H1 (cell line): ENCODE results near the gene HOXA6. TPM values are rescaled to one million over a fixed set of nuclear protein-coding genes. Genes with fewer than 3 reads are reported as not detected.

Experiments
- CTCF ChIA-PET: fragments of 300-600 bp; sonication (Branson Sonifier 250); formaldehyde crosslinking; loops from one replicate; lab custom pipeline; 2021; ENCODE audit not compliant: partially characterized antibody; lab: Charles Lee
- POLR2A ChIA-PET: fragments of 300-600 bp; sonication (Branson Sonifier 250); formaldehyde crosslinking; loops from one replicate; lab custom pipeline; 2021; ENCODE audit warnings: inconsistent platforms; ENCODE audit not compliant: partially characterized antibody; lab: Charles Lee
- DNase-seq, 2 experiments: peaks; one replicate each; pipeline versions ENCODE4 v3.0.0 to v3.0.0-alpha.2; 2010 to 2022; ENCODE audit warnings: low spot score in 2 of 2, low read depth in 1 of 2, mixed read lengths in 1 of 2
- FAIRE-seq: peaks from 2 replicates; lab custom pipeline; 2011; peaks lifted over from hg19 to GRCh38; lab: Jason Lieb, UNC
- H2AFZ ChIP-seq: 2 replicates; pipeline ENCODE4 v1.8.1; 2012; ENCODE audit warnings: low read length, inconsistent platforms
- H2AK5ac ChIP-seq: 2 replicates; pipeline ENCODE4 v1.6.1; 2013; ENCODE audit warnings: low read depth, low read length
- H2BK120ac ChIP-seq: replicated peaks from 2 replicates; pipeline ENCODE3; 2013; ENCODE audit warnings: low read depth, low read length, inconsistent platforms
- H2BK12ac ChIP-seq: 2 replicates; pipeline ENCODE4 v1.6.1; 2013; ENCODE audit warnings: low read depth, low read length
- H2BK15ac ChIP-seq: 2 replicates; pipeline ENCODE4 v1.6.1; 2013; ENCODE audit warnings: low read length
- H2BK20ac ChIP-seq: 2 replicates; pipeline ENCODE4 v1.6.1; 2013; ENCODE audit warnings: low read length
- H2BK5ac ChIP-seq: 2 replicates; pipeline ENCODE4 v1.6.1; 2013; ENCODE audit warnings: low read depth, low read length
- H3K14ac ChIP-seq: 2 replicates; pipeline ENCODE4 v1.6.1; 2013; ENCODE audit warnings: inconsistent platforms; ENCODE audit not compliant: insufficient read length
- H3K18ac ChIP-seq: 2 replicates; pipeline ENCODE4 v1.6.1; 2013; ENCODE audit warnings: low read length; ENCODE audit errors: extremely low read depth
- H3K23ac ChIP-seq: 2 replicates; pipeline ENCODE4 v1.6.1; 2013; ENCODE audit warnings: inconsistent platforms; ENCODE audit not compliant: insufficient read length
- H3K23me2 ChIP-seq: 2 replicates; pipeline ENCODE4 v1.6.1; 2013; ENCODE audit warnings: low read depth, low read length
- H3K27ac ChIP-seq: 2 replicates; pipeline ENCODE4 v1.6.1; 2011; ENCODE audit warnings: low read depth, low read length, inconsistent platforms
- H3K27me3 ChIP-seq, 4 experiments: replicated peaks in 1 of 4; 1 replicate in 1 of 4; 2 replicates in 3 of 4; pipeline versions ENCODE4 v1.6.1 to v1.8.1; 2011 to 2013; ENCODE audit warnings: low read length in 3 of 4, mild to moderate bottlenecking in 3 of 4, inconsistent platforms in 2 of 4, mixed read lengths in 2 of 4, moderate library complexity in 1 of 4; ENCODE audit not compliant: control insufficient read depth in 3 of 4, insufficient read depth in 3 of 4; ENCODE audit errors: extremely low read depth in 1 of 4
- H3K36me3 ChIP-seq, 4 experiments: 2 replicates each; pipeline versions ENCODE4 v1.6.1 to v1.8.1; 2011 to 2013; ENCODE audit warnings: mild to moderate bottlenecking in 4 of 4, low read length in 3 of 4, moderate library complexity in 2 of 4, control low read depth in 1 of 4, inconsistent platforms in 1 of 4; ENCODE audit not compliant: insufficient read depth in 4 of 4, control insufficient read depth in 2 of 4
- H3K4ac ChIP-seq: replicated peaks from 2 replicates; pipeline ENCODE3; 2013; ENCODE audit warnings: low read length, low read depth, mixed read lengths, inconsistent platforms; ENCODE audit not compliant: insufficient read length
- H3K4me1 ChIP-seq, 4 experiments: replicated peaks in 1 of 4; 1 replicate in 1 of 4; 2 replicates in 3 of 4; pipeline versions ENCODE4 v1.6.1 to v1.8.1; 2011 to 2013; ENCODE audit warnings: low read length in 3 of 4, inconsistent platforms in 2 of 4, mixed read lengths in 1 of 4; ENCODE audit not compliant: insufficient read depth in 4 of 4, control insufficient read depth in 3 of 4
- H3K4me2 ChIP-seq, 2 experiments: 2 replicates each; pipeline versions ENCODE4 v1.6.1 to v1.8.1; 2011 to 2013; ENCODE audit warnings: low read depth in 2 of 2, low read length in 2 of 2, control low read depth in 1 of 2, inconsistent platforms in 1 of 2, mild to moderate bottlenecking in 1 of 2; ENCODE audit not compliant: insufficient read depth in 1 of 2
- H3K4me3 ChIP-seq, 4 experiments: fragments of 200-600, 300-600 bp in 1 of 4; sonication (generic), shearing (Covaris generic), sonication (Bioruptor Twin) in 1 of 4; 2 replicates each; pipeline versions ENCODE4 v1.5.1 to v1.8.1; 2011 to 2016; ENCODE audit warnings: low read length in 4 of 4, low read depth in 3 of 4, control low read depth in 2 of 4, inconsistent platforms in 2 of 4, mild to moderate bottlenecking in 2 of 4, mixed read lengths in 1 of 4, moderate library complexity in 1 of 4; ENCODE audit not compliant: insufficient read depth in 2 of 4; ENCODE audit errors: extremely low read depth in 1 of 4
- H3K56ac ChIP-seq: replicated peaks from 2 replicates; pipeline ENCODE3; 2013; ENCODE audit warnings: low read depth, mild to moderate bottlenecking, mixed read lengths, low read length, inconsistent platforms; ENCODE audit not compliant: insufficient read length
- H3K79me1 ChIP-seq: 2 replicates; pipeline ENCODE4 v1.6.1; 2013; ENCODE audit warnings: low read depth, low read length, control low read depth
- H3K79me2 ChIP-seq, 2 experiments: 2 replicates each; pipeline versions ENCODE4 v1.6.1 to v1.8.1; 2012 to 2013; ENCODE audit warnings: low read length in 2 of 2, mild to moderate bottlenecking in 2 of 2, inconsistent platforms in 1 of 2; ENCODE audit not compliant: insufficient read depth in 2 of 2, control insufficient read depth in 1 of 2
- H3K9ac ChIP-seq, 4 experiments: replicated peaks in 1 of 4; 1 replicate in 1 of 4; 2 replicates in 3 of 4; pipeline versions ENCODE4 v1.6.1 to v1.8.1; 2011 to 2013; ENCODE audit warnings: low read depth in 3 of 4, low read length in 3 of 4, control low read depth in 2 of 4, mild to moderate bottlenecking in 2 of 4, moderate library complexity in 2 of 4, inconsistent platforms in 1 of 4; ENCODE audit errors: extremely low read depth in 1 of 4
- H3K9me3 ChIP-seq, 2 experiments: 2 replicates each; pipeline versions ENCODE4 v1.6.1 to v1.8.1; 2012 to 2013; ENCODE audit warnings: mild to moderate bottlenecking in 2 of 2, moderate library complexity in 2 of 2, control low read depth in 1 of 2, inconsistent platforms in 1 of 2, low read depth in 1 of 2, low read length in 1 of 2, mixed read lengths in 1 of 2; ENCODE audit not compliant: insufficient read depth in 2 of 2
- H4K20me1 ChIP-seq, 2 experiments: replicated peaks in 1 of 2; 2 replicates each; pipeline versions ENCODE3 to v1.8.1; 2011 to 2013; ENCODE audit warnings: inconsistent platforms in 2 of 2, low read length in 2 of 2, mild to moderate bottlenecking in 1 of 2; ENCODE audit not compliant: insufficient read depth in 2 of 2, control insufficient read depth in 1 of 2
- H4K5ac ChIP-seq: 2 replicates; pipeline ENCODE4 v1.6.1; 2013; ENCODE audit warnings: low read length, low read depth, mixed read lengths, inconsistent platforms; ENCODE audit not compliant: insufficient read length
- H4K8ac ChIP-seq: 2 replicates; pipeline ENCODE4 v1.8.0; 2013; ENCODE audit warnings: mild to moderate bottlenecking, moderate library complexity, low read length, inconsistent platforms; ENCODE audit not compliant: insufficient read depth; ENCODE audit errors: extremely low read depth
- H4K91ac ChIP-seq: replicated peaks from 2 replicates; pipeline ENCODE3; 2013; ENCODE audit warnings: low read length, mixed read lengths, inconsistent platforms; ENCODE audit not compliant: insufficient read length
- BRCA1 ChIP-seq: IDR thresholded peaks from 2 replicates; pipeline ENCODE4 v1.6.1; 2012; ENCODE audit warnings: low read depth, low read length, improper control_type of control experiment
- CBX8 ChIP-seq: fragments of 300-800, 300-1000 bp; sonication (generic); IDR thresholded peaks from 2 replicates; pipeline ENCODE4 v1.7.1; 2016; ENCODE audit warnings: low read depth, low read length, borderline replicate concordance
- EZH2 ChIP-seq: fragments of 200-600 bp; sonication (generic); IDR thresholded peaks from 2 replicates; pipeline ENCODE4 v1.7.1; 2012; ENCODE audit warnings: low read depth, mild to moderate bottlenecking, moderate library complexity, low read length, inconsistent platforms; ENCODE audit not compliant: severe bottlenecking
- JUN ChIP-seq: IDR thresholded peaks from 2 replicates; pipeline ENCODE4 v1.6.1; 2011; ENCODE audit warnings: low read depth, mild to moderate bottlenecking, improper control_type of control experiment, low read length
- JUND ChIP-seq: IDR thresholded peaks from 2 replicates; pipeline ENCODE4 v1.6.1; 2011; ENCODE audit warnings: mild to moderate bottlenecking, improper control_type of control experiment, low read length
- RNF2 ChIP-seq: fragments of 200-900, 300-1000 bp; sonication (generic); IDR thresholded peaks from 2 replicates; pipeline ENCODE4 v1.7.1; 2016; ENCODE audit warnings: borderline replicate concordance, low read depth, mild to moderate bottlenecking, antibody characterized with exemption, low read length; ENCODE audit not compliant: poor library complexity, severe bottlenecking; ENCODE audit errors: missing control alignments
- SP1 ChIP-seq: IDR thresholded peaks from 2 replicates; pipeline ENCODE4 v1.6.1; 2011; ENCODE audit warnings: low read depth, low read length
- SP4 ChIP-seq: IDR thresholded peaks from 2 replicates; pipeline ENCODE4 v1.6.1; 2012; ENCODE audit warnings: low read length, inconsistent platforms
- SUZ12 ChIP-seq: fragments of 200-600 bp; sonication (generic); IDR thresholded peaks from 2 replicates; pipeline ENCODE4 v1.6.1; 2012; ENCODE audit warnings: mild to moderate bottlenecking, inconsistent platforms, low read length, moderate library complexity, mixed read lengths
- TBP ChIP-seq: IDR thresholded peaks from 2 replicates; pipeline ENCODE4 v1.6.1; 2011; ENCODE audit warnings: low read depth, low read length, improper control_type of control experiment
- WGBS, 2 experiments: shearing (Covaris generic) in 1 of 2; methylation state at CpG; one replicate each; pipeline versions ENCODE4 v1.1.6 to v1.1.7; 2013 to 2015; ENCODE audit warnings: low lambda C conversion rate in 2 of 2, mixed read lengths in 2 of 2, inconsistent platforms in 1 of 2, low coverage in 1 of 2, missing lambda C conversion rate in 1 of 2; ENCODE audit not compliant: insufficient replicate concordance in 2 of 2, insufficient coverage in 1 of 2, insufficient read length in 1 of 2; ENCODE audit errors: extremely low coverage in 1 of 2, missing lambda C conversion rate in 1 of 2; 5-methylcytosine and 5-hydroxymethylcytosine counted together
- polyA plus RNA-seq, 7 experiments: library from polyadenylated mRNA; depleted of rRNA in 3 of 7; stranded (reverse) in 5 of 7; unstranded in 2 of 7; fragments of >200 nt in 5 of 7; fragments of 200-250 nt in 2 of 7; gene quantifications; 1 replicate in 5 of 7; 2 replicates in 1 of 7; 4 replicates in 1 of 7; pipeline versions ENCODE4 v1.2.1 to v1.2.3, GENCODE V29; 2011 to 2013; ENCODE audit warnings: missing spikeins in 2 of 7, mixed read lengths in 2 of 7
- total RNA-seq: library from RNA; stranded (reverse); fragmentation: NEBNext Ultra II Directional; extraction: Animal tissue kit (Norgen Biotek cat#: 25700); gene quantifications from 2 replicates; pipeline ENCODE4 v1.2.1, GENCODE V29; 2021

HOXA6 gene
- total and polyA plus RNA-seq, 2 of the 8 experiments (the other 6 are each of a cell fraction or from before 2014, with no cell fraction given) = not detected

DNA sequence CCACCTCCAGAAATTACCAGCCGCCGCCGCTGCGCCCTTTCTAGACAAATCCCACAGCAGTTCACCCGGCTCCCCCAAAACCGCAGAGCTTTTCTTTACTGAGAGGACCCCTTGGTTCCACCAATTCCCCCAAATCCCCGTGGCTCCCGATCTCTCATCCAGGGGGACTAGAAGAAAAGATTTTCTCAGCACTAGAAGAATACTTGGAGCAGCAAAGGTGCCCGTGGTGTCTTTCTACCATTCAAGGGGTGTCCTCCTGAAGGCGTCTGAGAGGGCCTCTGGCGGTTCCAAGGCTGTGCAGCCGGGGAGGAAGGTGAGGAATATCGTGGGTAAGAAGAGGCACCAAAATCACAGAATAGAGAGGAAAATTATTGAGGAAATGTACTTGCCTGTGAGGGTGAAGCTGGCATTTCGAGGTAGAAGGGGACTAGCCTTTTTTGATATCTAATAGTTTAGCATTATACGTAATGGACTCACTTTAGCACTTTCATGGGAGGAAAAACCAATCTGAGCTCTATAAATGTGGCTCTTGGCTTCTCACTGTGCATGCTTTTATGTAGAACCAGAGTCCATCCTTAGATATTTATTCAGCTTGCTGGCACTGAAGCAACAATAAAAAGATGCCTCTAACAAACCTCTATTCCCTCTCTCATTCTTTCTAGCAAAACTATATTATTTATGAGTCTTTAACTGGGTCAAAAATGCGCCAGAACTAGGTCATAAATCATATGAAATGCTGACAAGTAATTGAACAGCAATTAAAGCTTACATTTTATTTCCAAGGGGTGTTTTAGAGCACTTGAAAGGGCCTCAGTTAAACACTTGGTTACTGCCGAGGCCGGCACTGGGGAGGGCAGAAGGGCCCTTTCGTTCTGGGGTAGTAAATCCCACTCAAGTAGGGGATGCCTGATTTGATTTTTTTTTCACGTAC, 31.3 kb downstream of the HOXA6 start:
- H3K27ac ChIP-seq = no peak overlapping the region
- TF ChIP-seq EZH2 (peak; percentile 6), JUND (no peak), BRCA1 (no peak), SP4 (no peak), SP1 (no peak), CBX8 (peak; percentile 18), TBP (no peak), RNF2 (peak; percentile 75), JUN (no peak), SUZ12 (peak; percentile 62; the same call in 1 of the 2 replicates)

More for the DNA sequence above, 31.3 kb downstream of the HOXA6 start:
- Histone ChIP-seq H4K5ac (no peak overlapping the region), H4K91ac (no peak overlapping the region), H3K14ac (no peak overlapping the region), H3K4ac (no peak overlapping the region), H3K9ac (no peak overlapping the region), H3K79me2 (no peaks in the 10 kb centered on the region), H4K20me1 (peaks cover 23 to 39% of the 10 kb centered on the region in 2 experiments), H2AFZ (no peak overlapping the region), H3K4me3 (no peak overlapping the region), H3K23me2 (no peaks in the 10 kb centered on the region; the same call in 1 of the 2 replicates), H3K56ac (no peak overlapping the region), H3K18ac (no peak overlapping the region; the same call in 1 of the 2 replicates), H3K23ac (no peak overlapping the region), H3K4me1 (peaks cover 0 to 6% (median 1%) of the 10 kb centered on the region in 4 experiments; a peak in 4 of 7 replicates), H3K79me1 (no peaks in the 10 kb centered on the region), H4K8ac (no peak overlapping the region), H3K9me3 (no peaks in the 10 kb centered on the region), H2AK5ac (no peak overlapping the region), H2BK120ac (no peak overlapping the region), H2BK15ac (no peak overlapping the region), H2BK20ac (no peak overlapping the region), H3K36me3 (no peaks in the 10 kb centered on the region; a peak in 2 of 8 replicates), H2BK12ac (0 out of 2 replicates have a peak overlapping the region, but pooled peaks have one; percentile 42), H3K4me2 (no peak overlapping the region; a peak in 1 of 4 replicates), H2BK5ac (no peak overlapping the region), H3K27me3 (peaks cover 96 to 99% (median 97%) of the 10 kb centered on the region in 4 experiments)
- ChIA-PET POLR2A (no interaction called here), CTCF (interaction anchor here (0.7 to 4.8 kb wide), 9 partner anchors 10 to 66 kb away, joined by 3 to 33 read pairs (median 4); partner anchors contain the start of gene HOXA5)
- 19% methylated on average over 20 of the region's 20 CpGs; no CpG with 5 or more reads in 1 of the 2 experiments for WGBS, 2 experiments
- FAIRE-seq = no peak
- peak in 1 of 2 experiments; percentile 45 for DNase-seq
